ENCODE data around the gene TRAF1. TPM values are rescaled to one million over a fixed set of nuclear protein-coding genes. Genes with fewer than 3 reads are reported as not detected.

The TRAF1 gene
- total RNA-seq, 1 experiment from 2014 or later: 1.8 TPM

DNA sequence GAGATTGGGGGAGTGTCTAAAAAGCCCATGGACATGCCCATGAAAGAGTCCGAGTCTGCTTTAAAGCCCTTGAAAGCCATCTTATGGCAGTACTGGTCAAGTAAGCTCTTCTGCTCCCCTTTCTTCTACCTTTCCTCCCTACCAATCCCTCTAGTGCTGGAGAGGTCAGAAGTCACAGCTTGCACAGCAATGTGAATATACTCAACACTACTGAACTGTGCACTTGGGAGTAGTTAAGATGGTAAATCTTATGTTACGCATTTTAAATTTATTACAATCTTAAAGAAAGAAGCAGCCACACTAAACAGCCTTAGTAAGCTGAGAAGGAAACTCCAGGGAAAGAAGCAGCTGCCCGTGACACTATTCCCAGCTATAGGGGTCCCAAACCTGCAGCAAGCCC lies 12.3 kb upstream of the TRAF1 start:
- Mint-ChIP-seq H3K27ac (no peak overlapping the region), H3K36me3 (no peaks in the 10 kb centered on the region), H3K4me1 (peaks cover 26% of the 10 kb centered on the region), H3K4me3 (no peak overlapping the region), H3K27me3 (ENCODE audit: low read depth) (no peaks in the 10 kb centered on the region), H3K9me3 (no peaks in the 10 kb centered on the region)
- ChIA-PET POLR2A (no interaction called here), CTCF (interaction anchor here (1.1 to 1.7 kb wide), 8 partner anchors 11 to 77 kb away, joined by 3 to 12 read pairs (median 6); no protein-coding TSS in a partner anchor)
- ATAC-seq (no peak), DNase-seq (ENCODE audit: low spot score) (no peak)
- TF ChIP-seq CREB1 (CRISPR knock-in tag; IDR thresholded peaks at IDR 0.05) (no peak), IRF2 (CRISPR knock-in tag; IDR thresholded peaks at IDR 0.05; ENCODE audit: borderline replicate concordance, low read depth) (no peak), ZNF532 (CRISPR knock-in tag; IDR thresholded peaks at IDR 0.05; ENCODE audit: borderline replicate concordance) (no peak), GRHL2 (CRISPR knock-in tag; IDR thresholded peaks at IDR 0.05; ENCODE audit: insufficient replicate concordance, severe bottlenecking) (no peak), USF1 (CRISPR knock-in tag; IDR thresholded peaks at IDR 0.05) (no peak), HMGA2 (CRISPR knock-in tag; IDR thresholded peaks at IDR 0.05) (no peak), ZNF317 (CRISPR knock-in tag; IDR thresholded peaks at IDR 0.05; ENCODE audit: borderline replicate concordance, low read depth) (no peak), TP53 (CRISPR knock-in tag; IDR thresholded peaks at IDR 0.05) (no peak), NFE2L1 (CRISPR knock-in tag; IDR thresholded peaks at IDR 0.05) (no peak), ZNF121 (CRISPR knock-in tag; IDR thresholded peaks at IDR 0.05) (no peak), CBFB (CRISPR knock-in tag; IDR thresholded peaks at IDR 0.05; ENCODE audit: low read depth) (no peak), ESRRA (CRISPR knock-in tag; IDR thresholded peaks at IDR 0.05; ENCODE audit: borderline replicate concordance) (no peak), ZNF219 (CRISPR knock-in tag; IDR thresholded peaks at IDR 0.05; ENCODE audit: borderline replicate concordance) (no peak)
- TF ChIP-seq, protein P1, sequence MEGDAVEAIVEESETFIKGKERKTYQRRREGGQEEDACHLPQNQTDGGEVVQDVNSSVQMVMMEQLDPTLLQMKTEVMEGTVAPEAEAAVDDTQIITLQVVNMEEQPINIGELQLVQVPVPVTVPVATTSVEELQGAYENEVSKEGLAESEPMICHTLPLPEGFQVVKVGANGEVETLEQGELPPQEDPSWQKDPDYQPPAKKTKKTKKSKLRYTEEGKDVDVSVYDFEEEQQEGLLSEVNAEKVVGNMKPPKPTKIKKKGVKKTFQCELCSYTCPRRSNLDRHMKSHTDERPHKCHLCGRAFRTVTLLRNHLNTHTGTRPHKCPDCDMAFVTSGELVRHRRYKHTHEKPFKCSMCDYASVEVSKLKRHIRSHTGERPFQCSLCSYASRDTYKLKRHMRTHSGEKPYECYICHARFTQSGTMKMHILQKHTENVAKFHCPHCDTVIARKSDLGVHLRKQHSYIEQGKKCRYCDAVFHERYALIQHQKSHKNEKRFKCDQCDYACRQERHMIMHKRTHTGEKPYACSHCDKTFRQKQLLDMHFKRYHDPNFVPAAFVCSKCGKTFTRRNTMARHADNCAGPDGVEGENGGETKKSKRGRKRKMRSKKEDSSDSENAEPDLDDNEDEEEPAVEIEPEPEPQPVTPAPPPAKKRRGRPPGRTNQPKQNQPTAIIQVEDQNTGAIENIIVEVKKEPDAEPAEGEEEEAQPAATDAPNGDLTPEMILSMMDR (IDR thresholded peaks at IDR 0.05): no peak
- TF ChIP-seq, protein P2, sequence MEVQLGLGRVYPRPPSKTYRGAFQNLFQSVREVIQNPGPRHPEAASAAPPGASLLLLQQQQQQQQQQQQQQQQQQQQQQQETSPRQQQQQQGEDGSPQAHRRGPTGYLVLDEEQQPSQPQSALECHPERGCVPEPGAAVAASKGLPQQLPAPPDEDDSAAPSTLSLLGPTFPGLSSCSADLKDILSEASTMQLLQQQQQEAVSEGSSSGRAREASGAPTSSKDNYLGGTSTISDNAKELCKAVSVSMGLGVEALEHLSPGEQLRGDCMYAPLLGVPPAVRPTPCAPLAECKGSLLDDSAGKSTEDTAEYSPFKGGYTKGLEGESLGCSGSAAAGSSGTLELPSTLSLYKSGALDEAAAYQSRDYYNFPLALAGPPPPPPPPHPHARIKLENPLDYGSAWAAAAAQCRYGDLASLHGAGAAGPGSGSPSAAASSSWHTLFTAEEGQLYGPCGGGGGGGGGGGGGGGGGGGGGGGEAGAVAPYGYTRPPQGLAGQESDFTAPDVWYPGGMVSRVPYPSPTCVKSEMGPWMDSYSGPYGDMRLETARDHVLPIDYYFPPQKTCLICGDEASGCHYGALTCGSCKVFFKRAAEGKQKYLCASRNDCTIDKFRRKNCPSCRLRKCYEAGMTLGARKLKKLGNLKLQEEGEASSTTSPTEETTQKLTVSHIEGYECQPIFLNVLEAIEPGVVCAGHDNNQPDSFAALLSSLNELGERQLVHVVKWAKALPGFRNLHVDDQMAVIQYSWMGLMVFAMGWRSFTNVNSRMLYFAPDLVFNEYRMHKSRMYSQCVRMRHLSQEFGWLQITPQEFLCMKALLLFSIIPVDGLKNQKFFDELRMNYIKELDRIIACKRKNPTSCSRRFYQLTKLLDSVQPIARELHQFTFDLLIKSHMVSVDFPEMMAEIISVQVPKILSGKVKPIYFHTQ (CRISPR knock-in tag; IDR thresholded peaks at IDR 0.05): no peak
- TF ChIP-seq, protein P3, sequence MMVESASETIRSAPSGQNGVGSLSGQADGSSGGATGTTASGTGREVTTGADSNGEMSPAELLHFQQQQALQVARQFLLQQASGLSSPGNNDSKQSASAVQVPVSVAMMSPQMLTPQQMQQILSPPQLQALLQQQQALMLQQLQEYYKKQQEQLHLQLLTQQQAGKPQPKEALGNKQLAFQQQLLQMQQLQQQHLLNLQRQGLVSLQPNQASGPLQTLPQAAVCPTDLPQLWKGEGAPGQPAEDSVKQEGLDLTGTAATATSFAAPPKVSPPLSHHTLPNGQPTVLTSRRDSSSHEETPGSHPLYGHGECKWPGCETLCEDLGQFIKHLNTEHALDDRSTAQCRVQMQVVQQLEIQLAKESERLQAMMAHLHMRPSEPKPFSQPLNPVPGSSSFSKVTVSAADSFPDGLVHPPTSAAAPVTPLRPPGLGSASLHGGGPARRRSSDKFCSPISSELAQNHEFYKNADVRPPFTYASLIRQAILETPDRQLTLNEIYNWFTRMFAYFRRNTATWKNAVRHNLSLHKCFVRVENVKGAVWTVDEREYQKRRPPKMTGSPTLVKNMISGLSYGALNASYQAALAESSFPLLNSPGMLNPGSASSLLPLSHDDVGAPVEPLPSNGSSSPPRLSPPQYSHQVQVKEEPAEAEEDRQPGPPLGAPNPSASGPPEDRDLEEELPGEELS (CRISPR knock-in tag; IDR thresholded peaks at IDR 0.05): no peak
- TF ChIP-seq, protein P4, sequence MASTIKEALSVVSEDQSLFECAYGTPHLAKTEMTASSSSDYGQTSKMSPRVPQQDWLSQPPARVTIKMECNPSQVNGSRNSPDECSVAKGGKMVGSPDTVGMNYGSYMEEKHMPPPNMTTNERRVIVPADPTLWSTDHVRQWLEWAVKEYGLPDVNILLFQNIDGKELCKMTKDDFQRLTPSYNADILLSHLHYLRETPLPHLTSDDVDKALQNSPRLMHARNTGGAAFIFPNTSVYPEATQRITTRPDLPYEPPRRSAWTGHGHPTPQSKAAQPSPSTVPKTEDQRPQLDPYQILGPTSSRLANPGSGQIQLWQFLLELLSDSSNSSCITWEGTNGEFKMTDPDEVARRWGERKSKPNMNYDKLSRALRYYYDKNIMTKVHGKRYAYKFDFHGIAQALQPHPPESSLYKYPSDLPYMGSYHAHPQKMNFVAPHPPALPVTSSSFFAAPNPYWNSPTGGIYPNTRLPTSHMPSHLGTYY (CRISPR knock-in tag; IDR thresholded peaks at IDR 0.05): no peak

All from WTC11 (cell line).